Suppressor macrophage treated with lipopolysaccharide for 1 hour (primary cell): ENCODE data around the gene F7.
"Not testable (repeated sequence)": the region's sequence is repeated elsewhere in the genome, so short reads cannot be mapped to it uniquely, and the experiment has no call there.

Experiments
- DNase-seq, 3 donors: peaks; one replicate each; pipeline ENCODE4 v3.0.0-alpha.2; 2020 to 2022

Gene F7

GRCh38 chr13:113073942-113074341 is 31.6 kb upstream of the F7 start:
- no peak for DNase-seq

- no peak for DNase-seq
These were observed 31.2 kb upstream of the F7 start for GRCh38 chr13:113074401-113074800.

GRCh38 chr13:113074876-113075275 is 30.7 kb upstream of the F7 start:
- DNase-seq, result no peak

GRCh38 chr13:113075711-113076110 is 29.9 kb upstream of the F7 start:
- no peak for DNase-seq

GRCh38 chr13:113076681-113077401 is 28.8 kb upstream of the F7 start:
- DNase-seq, result no peak

- DNase-seq, result no peak
These were observed 28.0 kb upstream of the F7 start for GRCh38 chr13:113077566-113077952.

- no peak for DNase-seq
These were observed 27.4 kb upstream of the F7 start for GRCh38 chr13:113077953-113078901.

GRCh38 chr13:113078902-113079780 is 26.4 kb upstream of the F7 start:
- DNase-seq, result no peak

GRCh38 chr13:113079781-113080080 is 25.9 kb upstream of the F7 start:
- not testable (repeated sequence) for DNase-seq

- DNase-seq, result no peak
These were observed 25.2 kb upstream of the F7 start for GRCh38 chr13:113080361-113080831.

GRCh38 chr13:113080901-113081521 is 24.6 kb upstream of the F7 start:
- no peak for DNase-seq

GRCh38 chr13:113082198-113083021 is 23.2 kb upstream of the F7 start:
- no peak for DNase-seq

- DNase-seq, result no peak
These were observed 22.6 kb upstream of the F7 start for GRCh38 chr13:113083022-113083373.

- no peak for DNase-seq
These were observed 22.1 kb upstream of the F7 start for GRCh38 chr13:113083402-113084061.

GRCh38 chr13:113084094-113084942 is 21.3 kb upstream of the F7 start:
- DNase-seq, result no peak

GRCh38 chr13:113084943-113085540 is 20.5 kb upstream of the F7 start:
- DNase-seq, result no peak

- no peak for DNase-seq
These were observed 19.4 kb upstream of the F7 start for GRCh38 chr13:113086031-113086750.

GRCh38 chr13:113086991-113087922 is 18.3 kb upstream of the F7 start:
- DNase-seq, result no peak
